ENCODE data around the gene SAMM50.

DNA sequence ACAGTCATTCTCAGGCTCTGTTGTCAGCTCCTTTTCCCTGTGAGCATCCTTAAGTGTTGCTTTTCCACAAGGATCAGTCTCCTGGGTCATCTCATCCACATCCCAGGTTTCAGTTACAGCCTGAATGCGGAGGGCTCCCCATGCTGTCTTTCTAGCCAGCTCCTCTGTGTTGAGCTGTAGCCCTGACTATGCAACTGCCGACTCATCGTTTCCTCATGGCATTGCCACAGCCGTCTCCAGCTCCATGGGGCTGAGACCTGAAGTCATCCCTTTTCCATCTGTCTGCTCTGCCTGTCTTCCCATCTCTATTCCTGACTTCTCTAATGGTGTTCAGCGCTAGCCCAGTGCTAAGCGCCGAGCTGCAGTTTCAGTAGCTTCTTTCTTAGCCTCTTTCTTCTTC lies 11.8 kb downstream of the SAMM50 start:
- no peak for TF ChIP-seq POLR2AphosphoS5 (IDR thresholded peaks at IDR 0.05; ENCODE audit: low read depth, low read length)
- TF ChIP-seq POLR2A (IDR thresholded peaks at IDR 0.05; ENCODE audit: low read depth, low read length) = no peak
- TF ChIP-seq POU2F2 (IDR thresholded peaks at IDR 0.05; ENCODE audit: low read depth, low read length) = no peak
- no peak for TF ChIP-seq TAF1 (IDR thresholded peaks at IDR 0.05; ENCODE audit: low read depth, low read length)

Measured in GM12891 (cell line).